Right cardiac atrium (tissue), 5 donors: ENCODE data around the gene TYMS. TPM values are rescaled to one million over a fixed set of nuclear protein-coding genes. Genes with fewer than 3 reads are reported as not detected.

Source experiments
- ATAC-seq, 2 donors: fragments of 200-7000 bp; cut with Tn5 transposase; one replicate each; pipeline versions ENCODE4 v1.8.0 to v1.9.1; 2020; ENCODE audit warnings: moderate library complexity in 2 of 2, mild to moderate bottlenecking in 1 of 2
- DNase-seq, 3 donors: peaks; one replicate each; pipeline ENCODE4 v3.0.0-alpha.2; 2020
- H3K27ac ChIP-seq: one replicate; pipeline ENCODE4 v1.5.1; 2013; ENCODE audit warnings: mild to moderate bottlenecking, low read length, control low read depth, moderate library complexity
- H3K27me3 ChIP-seq: one replicate; pipeline ENCODE4 v1.6.1; 2013; ENCODE audit not compliant: control insufficient read depth, insufficient read depth
- H3K4me1 ChIP-seq: one replicate; pipeline ENCODE4 v1.6.1; 2013; ENCODE audit warnings: low read length; ENCODE audit not compliant: control insufficient read depth, insufficient read depth
- H3K4me3 ChIP-seq: one replicate; pipeline ENCODE4 v1.5.1; 2013; ENCODE audit warnings: low read length, control low read depth
- H3K9me3 ChIP-seq: one replicate; pipeline ENCODE4 v1.6.1; 2013; ENCODE audit warnings: low read length; ENCODE audit not compliant: control insufficient read depth
- WGBS: extraction: QIAGEN DNeasy Blood & Tissue Kit; methylation state at CpG from one replicate; pipeline ENCODE4 v1.1.7; 2013; 5-methylcytosine and 5-hydroxymethylcytosine counted together
- intact Hi-C, 4 donors: fragments of 100-400 bp; cut with DNase I; formaldehyde crosslinking; loops; one replicate each; pipeline versions ENCODE4 v1.11.0 to v1.14.0; 2022 to 2023
- polyA plus RNA-seq: library from polyadenylated mRNA; stranded (reverse); fragments of 200-250 nt; gene quantifications from one replicate; pipeline ENCODE4 v1.2.3, GENCODE V29; 2013
- total RNA-seq, 4 donors: library from RNA; stranded (reverse); fragmentation: NEBNext Ultra II Directional; extraction: Animal tissue kit (Norgen Biotek cat#: 25700); gene quantifications; one replicate each; pipeline ENCODE4 v1.2.1, GENCODE V29; 2021
- donor health status: healthy with polysubstance abuse.
- donor health status: DM: no; HTN: yes; CAD: no.
- donor health status: DM: no; HTN: no; CAD: no.
- donor health status: DM: no; HTN: yes; CAD: no; lungs with severe emphysema.
- donor health status: DM: yes; HTN: yes; CAD: no.

Gene TYMS
- total and polyA plus RNA-seq, 5 donors = 1.4 to 6.6 (median 2.0) TPM

GRCh38 chr18:647304-647703 is 10.1 kb upstream of the TYMS start:
- no peak for ATAC-seq
- no peaks in the 10 kb centered on the region for H3K27me3 ChIP-seq
- no peaks in the 10 kb centered on the region for H3K4me1 ChIP-seq
- no peak overlapping the region for H3K4me3 ChIP-seq
- no peaks in the 10 kb centered on the region for H3K9me3 ChIP-seq
- no peak overlapping the region for H3K27ac ChIP-seq
- 91% methylated on average over 5 of the region's 5 CpGs for WGBS
- DNase-seq = no peak
- intact Hi-C loops = no loop called here

GRCh38 chr18:649341-649740 is 8.1 kb upstream of the TYMS start:
- DNase-seq (no peak), ATAC-seq (no peak)
- intact Hi-C loops = no loop called here
- Histone ChIP-seq H3K27me3 (peaks cover 3% of the 10 kb centered on the region), H3K27ac (no peak overlapping the region), H3K4me1 (no peaks in the 10 kb centered on the region), H3K9me3 (no peaks in the 10 kb centered on the region), H3K4me3 (no peak overlapping the region)
- 83% methylated on average over 5 of the region's 5 CpGs for WGBS

GRCh38 chr18:650428-650858 is 7.0 kb upstream of the TYMS start:
- Histone ChIP-seq H3K9me3 (no peaks in the 10 kb centered on the region), H3K27ac (no peak overlapping the region), H3K27me3 (peaks cover 6% of the 10 kb centered on the region), H3K4me3 (no peak overlapping the region), H3K4me1 (no peaks in the 10 kb centered on the region)
- WGBS = 56% methylated on average over 6 of the region's 6 CpGs
- intact Hi-C loops = no loop called here
- no peak for ATAC-seq
- no peak for DNase-seq

GRCh38 chr18:652131-652530 is 5.3 kb upstream of the TYMS start:
- WGBS = 77% methylated on average over 4 of the region's 4 CpGs
- peaks cover 6% of the 10 kb centered on the region for H3K27me3 ChIP-seq
- H3K9me3 ChIP-seq = no peaks in the 10 kb centered on the region
- no peak overlapping the region for H3K4me3 ChIP-seq
- H3K4me1 ChIP-seq = no peaks in the 10 kb centered on the region
- intact Hi-C loops = no loop called here
- DNase-seq (no peak), ATAC-seq (no peak)
- H3K27ac ChIP-seq = no peak overlapping the region

GRCh38 chr18:653512-653911 is 3.9 kb upstream of the TYMS start:
- peaks cover 6% of the 10 kb centered on the region for H3K27me3 ChIP-seq
- DNase-seq (no peak), ATAC-seq (no peak)
- H3K27ac ChIP-seq = no peak overlapping the region
- peaks cover 1% of the 10 kb centered on the region for H3K4me1 ChIP-seq
- H3K4me3 ChIP-seq = no peak overlapping the region
- no peaks in the 10 kb centered on the region for H3K9me3 ChIP-seq
- WGBS = 96% methylated on average over 2 of the region's 2 CpGs
- intact Hi-C loops = no loop called here

- no peaks in the 10 kb centered on the region for H3K9me3 ChIP-seq
- H3K4me1 ChIP-seq = peaks cover 2% of the 10 kb centered on the region
- intact Hi-C loops = no loop called here
- peaks cover 6% of the 10 kb centered on the region for H3K27me3 ChIP-seq
- H3K4me3 ChIP-seq = no peak overlapping the region
- no peak for DNase-seq
- no peak overlapping the region for H3K27ac ChIP-seq
- ATAC-seq = no peak
- 94% methylated on average over 4 of the region's 4 CpGs for WGBS
These were observed 2.9 kb upstream of the TYMS start for GRCh38 chr18:654601-655000.

GRCh38 chr18:655445-655844 is 2.0 kb upstream of the TYMS start:
- intact Hi-C loops = no loop called here
- 89% methylated on average over 6 of the region's 6 CpGs for WGBS
- no peak overlapping the region for H3K27ac ChIP-seq
- peaks cover 6% of the 10 kb centered on the region for H3K27me3 ChIP-seq
- ATAC-seq (no peak), DNase-seq (no peak)
- H3K9me3 ChIP-seq = no peaks in the 10 kb centered on the region
- peaks cover 2% of the 10 kb centered on the region for H3K4me1 ChIP-seq
- H3K4me3 ChIP-seq = no peak overlapping the region

GRCh38 chr18:658001-658946 is 821 bp downstream of the TYMS start:
- ATAC-seq (peak; percentile 94 to 95), DNase-seq (peak; percentile 80 to 92 (median 90))
- Histone ChIP-seq H3K4me1 (peaks cover 2% of the 10 kb centered on the region), H3K9me3 (no peaks in the 10 kb centered on the region), H3K4me3 (peak overlapping the region; percentile 72), H3K27me3 (peaks cover 6% of the 10 kb centered on the region), H3K27ac (no peak overlapping the region)
- intact Hi-C loops = no loop called here
- WGBS = 2% methylated on average over 72 of the region's 72 CpGs

- Histone ChIP-seq H3K27ac (no peak overlapping the region), H3K27me3 (peaks cover 3% of the 10 kb centered on the region), H3K4me3 (no peak overlapping the region), H3K4me1 (peaks cover 2% of the 10 kb centered on the region), H3K9me3 (no peaks in the 10 kb centered on the region)
- DNase-seq (no peak), ATAC-seq (no peak)
- WGBS = 77% methylated on average over 10 of the region's 10 CpGs
- intact Hi-C loops = no loop called here
These were observed 1.6 kb downstream of the TYMS start for GRCh38 chr18:658947-659533.

GRCh38 chr18:659597-659996 is 2.1 kb downstream of the TYMS start:
- ATAC-seq (no peak), DNase-seq (no peak)
- H3K4me1 ChIP-seq = peaks cover 2% of the 10 kb centered on the region
- H3K9me3 ChIP-seq = no peaks in the 10 kb centered on the region
- peaks cover under 1% of the 10 kb centered on the region for H3K27me3 ChIP-seq
- no peak overlapping the region for H3K27ac ChIP-seq
- intact Hi-C loops = no loop called here
- no peak overlapping the region for H3K4me3 ChIP-seq
- 92% methylated on average over 6 of the region's 6 CpGs for WGBS

- H3K4me1 ChIP-seq = peaks cover 2% of the 10 kb centered on the region
- intact Hi-C loops = no loop called here
- WGBS = 97% methylated on average over 4 of the region's 4 CpGs
- H3K9me3 ChIP-seq = no peaks in the 10 kb centered on the region
- no peaks in the 10 kb centered on the region for H3K27me3 ChIP-seq
- H3K27ac ChIP-seq = no peak overlapping the region
- no peak for ATAC-seq
- H3K4me3 ChIP-seq = no peak overlapping the region
- no peak for DNase-seq
These were observed 4.7 kb downstream of the TYMS start for GRCh38 chr18:662197-662596.
